Skin of body (tissue), 2 donors: ENCODE results near the gene MUC15. TPM values are rescaled to one million over a fixed set of nuclear protein-coding genes. Genes with fewer than 3 reads are reported as not detected.

Experiments
- DNase-seq: peaks from one replicate; lab custom pipeline; 2025; lab: John Stamatoyannopoulos, UW
- total RNA-seq: library from RNA; depleted of rRNA; stranded (reverse); fragments of >200 nt; gene quantifications from one replicate; pipeline ENCODE4 v1.2.3, GENCODE V29; 2014

The MUC15 gene
- total RNA-seq, 1 donor from 2014 or later = 19.5 TPM

GRCh38 chr11:26575946-26576345, 3.9 kb upstream of the MUC15 start:
- no peak for DNase-seq

DNA sequence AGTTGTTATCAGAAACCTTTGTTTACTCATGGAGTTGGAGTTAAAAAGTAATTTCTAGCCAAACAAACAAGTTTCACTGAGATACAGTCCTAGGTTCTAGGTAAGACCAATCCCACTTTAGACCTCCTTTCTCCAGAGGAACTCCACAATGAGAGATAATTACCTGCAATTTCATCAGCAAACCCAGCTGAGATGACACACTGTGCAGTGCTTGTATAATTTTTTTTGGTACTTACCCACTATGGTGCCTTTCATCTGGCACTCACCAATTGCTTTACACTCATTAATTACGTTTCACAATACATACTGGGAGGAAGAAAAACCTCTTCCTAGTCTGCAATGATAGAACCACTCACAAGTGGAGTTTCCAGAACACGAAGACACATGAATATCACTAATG, 1.8 kb upstream of the MUC15 start:
- no peak for DNase-seq

DNA sequence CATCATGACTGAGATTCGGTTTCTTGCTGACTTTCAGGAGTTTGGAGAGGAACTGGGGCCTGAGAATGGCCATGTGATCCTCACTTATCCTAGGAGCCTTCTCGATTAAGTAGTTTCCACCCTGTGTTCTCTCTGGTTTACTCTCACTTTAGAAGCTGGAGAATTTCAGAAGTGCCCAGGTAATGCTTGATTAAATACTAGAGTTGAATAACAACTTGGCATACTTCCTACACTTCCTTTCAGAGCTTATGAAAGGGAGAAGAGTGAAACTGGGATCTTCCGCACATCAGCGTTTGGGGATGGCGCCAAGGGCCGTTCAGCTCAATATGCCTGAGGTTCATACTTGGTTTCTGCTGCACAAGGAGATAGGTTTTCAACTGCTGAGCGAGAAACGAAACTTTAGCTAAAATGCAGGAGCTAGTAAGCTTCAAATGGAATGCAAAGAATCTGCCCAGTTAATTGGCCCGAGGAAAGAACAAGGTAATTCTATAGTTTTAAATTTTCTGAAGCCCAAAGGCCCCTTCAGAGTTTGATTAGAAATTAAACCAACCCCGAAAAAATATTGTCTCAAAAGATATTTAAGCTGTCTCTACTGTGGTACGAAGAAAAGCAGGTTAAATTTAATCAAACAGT, 823 bp upstream of the MUC15 start:
- DNase-seq = no peak

- no peak for DNase-seq
Measured at GRCh38 chr11:26569646-26570045, 2.4 kb downstream of the MUC15 start.

DNA sequence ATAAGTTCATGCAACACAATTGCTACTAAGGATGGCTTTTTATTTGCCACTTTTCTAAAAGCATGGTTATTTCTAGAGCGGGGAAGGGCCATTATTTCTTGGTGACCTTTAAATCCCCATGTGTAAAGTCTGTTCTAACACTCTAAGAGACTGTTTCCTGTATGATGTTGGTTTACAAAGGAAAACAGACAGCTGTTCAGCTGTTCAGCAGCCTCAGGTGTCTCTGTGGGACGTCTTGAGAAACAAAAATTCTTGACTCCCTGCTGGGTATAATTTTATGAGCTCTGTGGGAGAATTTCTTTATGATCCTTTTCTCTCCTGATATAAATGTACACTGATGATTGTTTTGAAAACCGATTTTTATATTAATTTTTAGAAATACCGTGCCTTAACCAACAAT, 13.9 kb downstream of the MUC15 start:
- no peak for DNase-seq

GRCh38 chr11:26557666-26558065, 14.4 kb downstream of the MUC15 start:
- DNase-seq = no peak

DNA sequence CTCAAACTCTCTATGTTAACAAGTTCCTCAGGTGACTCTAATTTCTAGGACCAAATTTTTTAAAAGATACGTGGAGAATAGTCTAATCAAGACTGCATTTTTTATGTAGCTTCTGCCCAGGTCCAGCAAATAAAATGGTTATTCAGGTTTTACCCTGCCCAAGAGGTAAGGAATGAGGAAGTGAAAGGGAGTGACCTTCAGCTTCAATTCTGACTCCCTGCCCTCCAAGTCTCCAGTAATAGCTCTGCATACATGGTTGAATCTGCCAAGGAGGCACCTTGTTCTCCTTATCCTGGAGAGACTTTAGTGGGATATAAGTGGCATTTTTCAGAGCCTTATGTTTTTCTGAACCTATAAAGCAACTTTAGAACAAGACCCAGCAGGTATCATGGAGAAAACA, 15.5 kb downstream of the MUC15 start:
- DNase-seq = no peak

DNA sequence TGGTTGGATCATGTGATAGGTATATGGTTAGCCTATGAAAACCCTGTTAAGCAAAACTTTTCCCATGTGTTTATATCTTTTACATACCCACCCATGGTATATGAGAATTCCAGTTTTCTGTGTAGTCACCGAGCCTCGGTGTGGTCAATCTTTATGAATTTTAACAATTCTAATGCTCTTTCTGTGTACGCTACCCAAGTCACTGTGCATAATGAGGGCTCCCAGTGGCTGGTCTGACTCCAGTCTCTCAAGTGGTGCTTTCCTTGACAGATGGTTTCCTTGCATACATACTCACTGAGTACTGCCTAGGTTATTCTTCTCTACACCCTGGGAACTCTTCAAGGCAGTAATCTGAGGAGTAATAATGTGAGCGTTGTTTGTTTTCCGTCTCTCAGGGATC, 17.6 kb downstream of the MUC15 start:
- no peak for DNase-seq

- DNase-seq = no peak
Measured at GRCh38 chr11:26553182-26553581, 18.9 kb downstream of the MUC15 start.

DNA sequence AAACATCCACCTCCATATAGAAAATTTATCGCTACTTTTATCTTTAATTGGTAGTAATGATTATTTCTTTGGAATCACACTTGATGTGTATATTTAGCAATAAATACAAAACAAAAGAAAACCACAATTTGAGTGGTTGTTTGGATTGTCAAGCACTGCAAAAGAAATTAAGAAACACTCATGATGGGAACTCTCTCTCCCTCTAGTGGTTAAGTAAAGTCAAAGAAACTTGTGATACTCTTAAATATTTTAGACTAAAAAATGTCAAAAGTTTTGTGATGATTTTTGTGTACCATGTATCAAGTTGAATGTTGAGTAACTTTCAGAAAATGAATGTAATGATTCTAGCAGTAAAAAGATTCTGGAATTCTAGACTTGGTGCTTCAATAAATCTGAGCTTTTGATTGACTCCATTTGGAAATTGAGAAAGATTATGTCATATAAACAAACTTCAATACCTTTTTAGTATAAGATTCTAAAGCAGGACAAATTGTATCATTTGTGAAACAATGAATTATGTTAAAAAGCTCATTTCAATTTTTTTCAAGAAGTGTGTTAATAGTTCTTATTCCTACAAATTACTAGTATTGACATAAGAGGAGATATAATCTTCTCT, 20.8 kb downstream of the MUC15 start:
- no peak for DNase-seq

DNA sequence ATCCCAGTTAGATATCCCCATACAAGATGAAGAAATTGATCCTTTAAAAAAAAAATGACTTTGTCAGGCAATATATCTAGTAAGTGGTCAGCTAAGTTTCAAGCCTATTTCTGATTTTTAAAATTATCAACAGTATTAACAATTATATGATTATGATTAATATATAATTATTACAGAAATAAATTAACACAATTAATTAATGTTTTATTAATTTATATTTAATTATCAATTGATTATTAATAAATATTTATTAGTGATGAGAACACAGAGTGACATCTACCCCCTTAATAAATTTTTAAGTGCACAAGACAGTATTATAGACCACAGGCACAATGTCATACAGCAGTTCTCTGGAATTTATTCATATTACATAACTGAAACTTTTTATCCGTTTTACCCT, 22.0 kb downstream of the MUC15 start:
- no peak for DNase-seq

DNA sequence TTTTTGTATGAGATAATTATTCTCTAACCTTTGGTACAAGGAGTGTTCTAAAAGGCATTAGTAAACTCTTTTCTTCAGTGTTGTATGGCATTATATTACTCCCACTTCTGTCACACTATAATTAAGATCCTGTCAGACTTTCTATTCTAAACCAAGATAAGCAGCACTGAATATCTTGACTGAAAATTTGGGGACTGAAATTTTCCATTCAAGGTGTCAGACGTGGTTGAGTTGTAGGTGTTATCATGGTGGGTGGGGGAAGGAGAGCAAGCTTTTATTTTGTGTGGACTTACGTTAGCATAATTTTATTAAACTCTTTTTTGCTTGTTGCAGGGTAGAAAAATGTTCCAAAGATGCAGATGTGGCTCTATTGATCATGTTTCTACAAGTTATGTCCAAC, 22.9 kb downstream of the MUC15 start:
- DNase-seq = no peak

- DNase-seq = no peak
Measured at GRCh38 chr11:26541870-26542269, 30.2 kb downstream of the MUC15 start.

DNA sequence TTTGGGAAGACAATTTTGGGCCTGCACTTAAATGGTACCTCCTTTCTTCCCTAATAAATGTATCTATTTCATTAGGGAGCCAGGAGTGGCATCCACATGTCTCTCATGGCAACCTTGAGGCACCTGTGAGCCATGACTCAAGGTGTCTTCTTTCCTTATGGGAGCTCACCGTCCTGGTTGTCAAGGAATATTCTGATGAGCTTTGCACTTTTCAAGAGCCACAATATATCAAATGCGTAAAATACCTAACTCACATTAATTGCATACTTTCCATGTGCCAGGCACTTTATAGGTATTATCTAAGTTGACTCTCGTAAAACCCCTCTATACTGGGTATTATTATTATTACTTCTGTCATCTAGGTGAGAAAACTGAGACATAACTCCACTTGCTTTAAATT, 32.5 kb downstream of the MUC15 start:
- no peak for DNase-seq

GRCh38 chr11:26537341-26537740, 34.7 kb downstream of the MUC15 start:
- no peak for DNase-seq

- no peak for DNase-seq
Measured at GRCh38 chr11:26527685-26528084, 44.4 kb downstream of the MUC15 start.

DNA sequence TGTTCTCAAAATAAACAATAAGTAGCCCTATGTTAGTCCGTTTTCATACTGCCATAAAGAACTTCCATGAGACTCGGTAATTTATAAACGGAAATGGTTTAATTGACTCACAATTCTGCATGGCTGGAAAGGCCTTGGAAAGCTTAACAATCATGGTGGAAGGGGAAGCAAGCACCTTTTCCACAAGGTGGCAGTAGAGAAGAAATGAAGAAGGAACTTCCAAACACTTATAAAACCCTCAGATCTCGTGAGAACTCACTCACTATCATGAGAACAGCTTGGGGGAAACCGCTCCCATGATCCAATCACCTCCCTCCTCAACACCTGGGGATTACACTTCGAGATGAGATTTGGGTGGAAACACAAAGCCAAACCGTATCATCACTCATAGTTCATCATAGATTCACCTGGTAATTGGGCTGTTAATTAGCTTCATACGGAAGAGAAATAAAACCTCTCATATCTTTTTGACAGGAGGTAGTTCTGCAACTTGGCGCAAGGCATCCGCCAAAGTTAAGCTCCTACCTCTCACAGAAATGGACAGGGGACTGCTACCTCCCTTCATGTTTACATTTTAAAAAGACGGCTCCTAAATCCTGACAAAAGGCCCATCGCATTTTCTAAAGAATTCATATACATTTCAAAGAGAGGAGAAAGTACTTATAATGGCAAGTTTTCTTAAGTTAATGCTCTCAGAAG, 49.0 kb downstream of the MUC15 start:
- DNase-seq = no peak

DNA sequence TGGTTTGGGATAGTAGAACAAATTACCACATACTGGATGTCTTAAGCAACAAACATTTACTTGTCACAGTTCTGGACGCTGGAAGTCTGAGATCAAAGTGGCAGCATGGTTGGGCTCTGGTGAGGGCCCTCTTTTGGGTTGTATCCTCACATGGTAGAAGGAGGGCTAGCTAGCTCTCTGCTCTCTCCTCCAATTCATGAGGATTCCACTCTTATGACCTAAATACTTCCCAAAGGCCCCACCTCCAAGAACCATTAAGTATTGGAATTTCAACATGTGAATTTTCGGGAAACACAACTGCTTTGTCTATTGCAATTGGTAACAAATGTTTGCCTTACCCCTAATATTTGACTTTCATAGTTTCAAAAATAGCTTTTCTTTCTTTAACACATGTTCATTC, 52.6 kb downstream of the MUC15 start:
- DNase-seq = no peak

GRCh38 chr11:26512196-26512595, 59.9 kb downstream of the MUC15 start:
- no peak for DNase-seq

GRCh38 chr11:26510756-26511155, 61.3 kb downstream of the MUC15 start:
- no peak for DNase-seq

DNA sequence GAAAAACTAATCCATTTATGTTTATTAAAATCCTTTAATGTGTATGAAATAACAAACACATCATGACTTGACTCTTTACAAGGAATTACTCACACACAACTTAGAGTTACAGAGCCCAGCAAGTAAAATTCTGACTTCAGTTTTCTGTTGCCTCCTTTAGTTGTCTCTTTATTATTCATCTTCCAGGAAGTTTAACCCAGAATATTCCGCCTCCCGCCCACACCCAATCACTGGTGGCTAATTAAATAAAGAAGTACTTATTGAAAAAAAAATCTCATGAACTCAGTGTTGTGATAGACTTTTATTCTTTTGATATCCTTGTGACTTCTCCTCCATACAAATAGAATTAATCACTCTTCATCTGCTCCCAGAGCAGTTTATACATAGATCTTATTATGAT, 61.9 kb downstream of the MUC15 start:
- no peak for DNase-seq
